Measurements from ENCODE around the gene ZNF892.
"Not testable (repeated sequence)": the region's sequence is repeated elsewhere in the genome, so short reads cannot be mapped to it uniquely, and the experiment has no call there.

The ZNF892 gene

GRCh38 chr2:95207111-95207961 is at the start of gene ZNF892:
Gene ZNF892 (plus strand): TSS chr2:95207521. CDS start chr2:95207816, 295 bp downstream.
- DNase-seq (ENCODE audit: low read depth), result peak; percentile 74

GRCh38 chr2:95158441-95158840 is 48.9 kb upstream of the ZNF892 start:
- DNase-seq (ENCODE audit: low read depth), result no peak

- peak; percentile 16 for DNase-seq (ENCODE audit: low read depth)
Observed at GRCh38 chr2:95158891-95159619, 48.3 kb upstream of the ZNF892 start.

GRCh38 chr2:95159690-95160449 is 47.5 kb upstream of the ZNF892 start, which contains the start of gene ZNF514:
Gene ZNF514 (minus strand): TSS chr2:95159848. CDS start chr2:95153253, 6,595 bp downstream.
- peak; percentile 35 for DNase-seq (ENCODE audit: low read depth)

GRCh38 chr2:95165030-95165370 is 42.3 kb upstream of the ZNF892 start:
- DNase-seq (ENCODE audit: low read depth), result no peak

GRCh38 chr2:95165371-95166064 is 41.8 kb upstream of the ZNF892 start, which contains the start of gene ZNF2:
Gene ZNF2 (plus strand): TSS chr2:95165809. CDS start chr2:95176227, 10,418 bp downstream.
- peak; percentile 94 for DNase-seq (ENCODE audit: low read depth)

- DNase-seq (ENCODE audit: low read depth), result no peak
Observed at GRCh38 chr2:95166065-95166763, 41.1 kb upstream of the ZNF892 start.

- no peak for DNase-seq (ENCODE audit: low read depth)
Observed at GRCh38 chr2:95171902-95172301, 35.4 kb upstream of the ZNF892 start.

- DNase-seq (ENCODE audit: low read depth), result no peak
Observed at GRCh38 chr2:95174031-95174542, 33.2 kb upstream of the ZNF892 start.

- no peak for DNase-seq (ENCODE audit: low read depth)
Observed at GRCh38 chr2:95179451-95179850, 27.9 kb upstream of the ZNF892 start.

- DNase-seq (ENCODE audit: low read depth), result no peak
Observed at GRCh38 chr2:95181774-95182173, 25.5 kb upstream of the ZNF892 start.

- DNase-seq (ENCODE audit: low read depth), result no peak
Observed at GRCh38 chr2:95185197-95185596, 22.1 kb upstream of the ZNF892 start.

- DNase-seq (ENCODE audit: low read depth), result no peak
Observed at GRCh38 chr2:95185973-95186372, 21.3 kb upstream of the ZNF892 start.

- not testable (repeated sequence) for DNase-seq (ENCODE audit: low read depth)
Observed at GRCh38 chr2:95192956-95193355, 14.4 kb upstream of the ZNF892 start.

- no peak for DNase-seq (ENCODE audit: low read depth)
Observed at GRCh38 chr2:95203911-95204310, 3.4 kb upstream of the ZNF892 start.

- no peak for DNase-seq (ENCODE audit: low read depth)
Observed at GRCh38 chr2:95204396-95204795, 2.9 kb upstream of the ZNF892 start.

GRCh38 chr2:95206096-95206495 is 1.2 kb upstream of the ZNF892 start:
- DNase-seq (ENCODE audit: low read depth), result no peak

- DNase-seq (ENCODE audit: low read depth), result no peak
Observed at GRCh38 chr2:95208106-95208505, 785 bp downstream of the ZNF892 start.

GRCh38 chr2:95215018-95215612 is 7.8 kb downstream of the ZNF892 start:
- no peak for DNase-seq (ENCODE audit: low read depth)

GRCh38 chr2:95220449-95220848 is 13.1 kb downstream of the ZNF892 start:
- no peak for DNase-seq (ENCODE audit: low read depth)

Data from GM04504 (cell line).